HFF-Myc (cell line): ENCODE data around the gene AURKA.

ENCODE experiments used
- DNase-seq: peaks from one replicate; pipeline ENCODE4 v3.0.0-alpha.2; 2011; ENCODE audit warnings: low read depth; ENCODE audit errors: extremely low read depth
- H3K4me3 ChIP-seq: replicated peaks from 2 replicates; pipeline ENCODE4 v1.5.1; 2011; ENCODE audit warnings: low read depth, mild to moderate bottlenecking, control low read depth, low read length
- TF ChIP-seq, protein P1 (sequence below): IDR thresholded peaks from 2 replicates; pipeline ENCODE4 v1.5.1; 2012; ENCODE audit warnings: mild to moderate bottlenecking, low read depth, low read length, control low read depth; ENCODE audit errors: missing control alignments

Gene AURKA

DNA sequence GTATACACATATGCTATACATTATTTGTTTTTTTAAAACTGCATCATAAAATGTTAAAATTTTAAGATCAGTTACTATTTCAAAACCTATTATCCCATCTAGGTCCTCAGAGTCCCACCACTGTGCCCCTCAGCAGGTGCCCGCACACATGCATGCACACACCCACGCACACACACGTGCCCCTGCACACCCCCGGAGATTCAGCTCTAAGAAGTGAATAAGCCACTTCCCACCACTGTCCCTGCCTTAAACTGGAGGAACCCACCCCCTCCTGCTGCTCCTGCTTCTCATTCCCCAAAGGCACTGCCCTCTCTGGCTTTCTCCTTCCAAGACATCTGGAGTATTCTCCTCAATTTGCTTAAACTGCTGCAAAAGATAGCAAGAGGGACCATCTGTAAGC, 38.7 kb downstream of the AURKA start:
- no peak for DNase-seq
- H3K4me3 ChIP-seq = no peak overlapping the region
- TF ChIP-seq, protein P1, sequence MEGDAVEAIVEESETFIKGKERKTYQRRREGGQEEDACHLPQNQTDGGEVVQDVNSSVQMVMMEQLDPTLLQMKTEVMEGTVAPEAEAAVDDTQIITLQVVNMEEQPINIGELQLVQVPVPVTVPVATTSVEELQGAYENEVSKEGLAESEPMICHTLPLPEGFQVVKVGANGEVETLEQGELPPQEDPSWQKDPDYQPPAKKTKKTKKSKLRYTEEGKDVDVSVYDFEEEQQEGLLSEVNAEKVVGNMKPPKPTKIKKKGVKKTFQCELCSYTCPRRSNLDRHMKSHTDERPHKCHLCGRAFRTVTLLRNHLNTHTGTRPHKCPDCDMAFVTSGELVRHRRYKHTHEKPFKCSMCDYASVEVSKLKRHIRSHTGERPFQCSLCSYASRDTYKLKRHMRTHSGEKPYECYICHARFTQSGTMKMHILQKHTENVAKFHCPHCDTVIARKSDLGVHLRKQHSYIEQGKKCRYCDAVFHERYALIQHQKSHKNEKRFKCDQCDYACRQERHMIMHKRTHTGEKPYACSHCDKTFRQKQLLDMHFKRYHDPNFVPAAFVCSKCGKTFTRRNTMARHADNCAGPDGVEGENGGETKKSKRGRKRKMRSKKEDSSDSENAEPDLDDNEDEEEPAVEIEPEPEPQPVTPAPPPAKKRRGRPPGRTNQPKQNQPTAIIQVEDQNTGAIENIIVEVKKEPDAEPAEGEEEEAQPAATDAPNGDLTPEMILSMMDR = no peak

DNA sequence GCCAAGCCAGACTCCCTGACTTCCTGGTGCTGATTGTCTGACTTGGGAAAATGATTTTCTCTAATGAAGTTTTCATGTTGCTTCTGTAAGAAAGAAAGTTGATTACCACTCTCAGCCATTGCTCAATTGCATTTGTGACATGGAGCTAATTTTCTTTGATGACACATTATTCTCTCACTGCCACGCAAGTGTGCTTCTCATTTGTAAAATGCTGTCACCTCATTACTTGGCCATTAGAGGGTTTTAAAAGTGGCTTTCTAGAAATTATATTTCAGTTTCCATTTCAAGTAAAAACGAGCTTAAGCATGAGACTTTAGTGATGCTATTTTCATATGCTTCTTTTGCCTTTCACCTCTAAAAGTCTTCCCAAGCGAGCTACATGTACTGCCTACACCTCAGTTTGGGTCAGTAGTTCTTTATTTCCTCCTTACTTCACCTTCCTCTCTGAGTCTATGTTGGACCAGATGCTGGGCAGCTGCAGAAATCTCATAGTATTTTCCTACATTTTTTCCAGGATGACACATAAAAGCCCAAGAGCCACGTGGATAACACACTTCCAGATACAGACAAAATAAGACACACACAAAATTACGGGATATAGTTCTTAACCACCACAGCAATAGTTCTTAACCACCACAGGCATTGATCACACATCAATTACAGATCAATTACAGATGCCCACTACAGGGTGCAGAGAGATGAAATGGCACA, 39.5 kb downstream of the AURKA start:
- DNase-seq = no peak
- no peak overlapping the region for H3K4me3 ChIP-seq
- TF ChIP-seq, protein P1 = no peak

DNA sequence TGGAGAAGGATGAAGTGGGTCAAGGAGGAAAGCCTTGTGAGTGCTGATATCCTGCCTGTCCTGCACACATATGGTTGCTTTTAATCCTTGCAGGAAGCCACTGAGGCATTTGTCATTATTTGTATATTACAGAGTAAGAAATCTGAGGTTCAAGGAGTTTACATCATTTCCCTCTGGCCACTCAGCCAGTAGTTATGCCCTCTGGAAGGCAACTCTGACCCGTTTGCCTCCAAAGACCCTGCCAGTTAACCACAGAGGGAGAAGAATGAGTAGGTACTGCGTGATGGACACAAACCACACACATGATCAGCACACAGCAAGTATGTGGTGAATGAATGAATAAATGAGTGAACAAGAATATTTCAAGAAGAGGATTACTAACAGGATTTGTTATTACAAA, 41.2 kb downstream of the AURKA start:
- no peak overlapping the region for H3K4me3 ChIP-seq
- no peak for DNase-seq
- TF ChIP-seq, protein P1 = no peak

DNA sequence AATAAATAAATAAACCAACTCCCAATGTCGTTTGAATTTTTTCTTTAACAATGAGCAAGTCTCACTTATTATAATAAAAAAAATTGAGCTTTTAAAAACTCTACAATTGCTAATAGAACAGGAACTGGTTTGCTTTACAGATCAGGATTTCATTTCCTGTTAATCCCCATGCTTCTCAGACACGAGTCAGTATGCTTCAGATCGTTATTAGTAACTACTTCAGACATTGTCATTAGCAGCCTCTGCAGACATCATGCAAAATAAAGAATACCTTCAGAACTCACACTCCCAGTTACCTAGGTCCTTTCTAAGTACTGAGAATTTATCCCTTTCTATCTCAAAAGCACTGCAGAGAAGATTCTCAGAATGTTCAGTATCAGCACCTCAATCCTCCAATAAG, 43.3 kb downstream of the AURKA start:
- TF ChIP-seq, protein P1 = no peak
- no peak overlapping the region for H3K4me3 ChIP-seq
- no peak for DNase-seq

DNA sequence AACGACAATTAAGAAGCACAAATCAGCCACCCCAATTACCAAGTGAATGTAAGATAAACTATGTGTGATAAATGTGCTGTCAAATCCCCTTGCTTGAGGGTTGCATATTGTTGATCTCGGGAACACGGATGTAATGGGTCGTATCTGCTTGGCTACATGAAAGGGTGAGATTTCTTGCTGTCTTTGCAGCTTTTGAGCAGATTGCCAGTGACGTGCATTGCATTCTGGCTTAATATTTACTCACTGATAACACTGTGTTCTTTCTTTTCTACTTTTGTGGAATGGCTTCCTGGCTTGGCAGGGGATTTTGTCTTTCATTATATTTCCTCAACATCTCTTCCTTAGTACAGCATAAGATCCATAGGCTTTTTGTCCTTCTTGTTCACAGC, 43.7 kb downstream of the AURKA start:
- DNase-seq = no peak
- H3K4me3 ChIP-seq = no peak overlapping the region
- TF ChIP-seq, protein P1 = no peak

DNA sequence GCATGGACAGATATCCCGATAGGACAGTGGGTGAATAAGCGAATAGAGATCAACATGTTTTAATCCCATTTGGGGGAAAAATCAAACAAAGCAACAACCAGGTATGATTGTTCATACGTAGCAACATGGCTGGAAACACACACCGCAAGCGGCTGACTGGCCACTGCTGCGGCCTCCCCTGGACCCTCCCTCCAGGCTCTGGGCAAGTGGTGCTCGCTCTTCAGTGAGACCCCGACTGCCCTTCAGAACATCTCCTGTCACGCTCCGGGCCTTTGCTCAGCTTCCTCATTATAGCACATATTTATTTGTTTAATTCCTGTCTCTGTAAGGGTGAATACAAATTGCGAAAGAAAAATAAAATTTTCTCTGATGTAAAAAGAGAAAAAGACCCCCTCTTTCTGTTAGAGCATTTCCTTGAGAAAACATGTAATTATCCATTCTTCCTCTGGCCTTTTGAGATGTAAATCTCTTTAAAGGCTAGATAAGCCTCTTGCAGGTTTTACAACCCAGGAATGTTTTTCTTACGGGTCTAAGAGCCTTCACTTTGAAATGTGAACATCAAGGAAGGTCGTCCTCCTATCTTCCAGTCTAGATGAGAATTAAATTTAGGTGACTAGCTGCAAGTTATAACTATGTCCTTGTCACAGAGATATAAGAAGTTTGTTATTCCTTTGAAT, 44.2 kb downstream of the AURKA start:
- DNase-seq = no peak
- H3K4me3 ChIP-seq = no peak overlapping the region
- TF ChIP-seq, protein P1 = no peak
